GM12875 (cell line): Measurements from ENCODE around the gene ZNF230.

Experiments
- H3K4me3 ChIP-seq: one replicate; pipeline ENCODE4 v1.5.1; 2011; ENCODE audit warnings: low read depth, low read length, control low read depth
- TF ChIP-seq, protein P1 (sequence below): IDR thresholded peaks from 2 replicates; pipeline ENCODE4 v1.5.1; 2011; ENCODE audit warnings: low read depth, mild to moderate bottlenecking, control low read depth, inconsistent platforms, low read length, moderate library complexity, borderline replicate concordance; ENCODE audit not compliant: insufficient read depth

Gene ZNF230

DNA sequence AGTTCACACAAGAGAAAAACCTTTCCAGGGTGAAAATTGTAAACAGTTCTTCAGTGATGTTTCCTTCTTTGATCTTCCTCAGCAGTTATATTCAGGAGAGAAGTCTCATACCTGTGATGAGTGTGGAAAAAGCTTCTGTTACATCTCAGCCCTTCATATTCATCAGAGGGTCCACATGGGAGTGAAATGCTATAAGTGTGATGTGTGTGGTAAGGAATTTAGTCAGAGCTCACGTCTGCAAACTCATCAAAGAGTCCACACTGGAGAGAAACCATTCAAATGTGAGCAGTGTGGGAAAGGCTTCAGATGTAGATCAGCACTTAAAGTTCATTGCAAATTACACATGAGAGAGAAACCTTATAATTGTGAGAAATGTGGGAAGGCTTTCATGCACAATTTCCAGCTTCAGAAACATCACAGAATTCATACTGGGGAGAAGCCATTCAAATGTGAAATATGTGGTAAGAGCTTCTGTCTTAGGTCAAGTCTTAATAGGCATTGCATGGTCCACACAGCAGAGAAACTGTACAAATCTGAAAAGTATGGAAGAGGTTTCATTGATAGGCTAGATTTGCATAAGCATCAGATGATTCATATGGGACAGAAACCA is 29.3 kb downstream of the ZNF230 start:
- TF ChIP-seq, protein P1, sequence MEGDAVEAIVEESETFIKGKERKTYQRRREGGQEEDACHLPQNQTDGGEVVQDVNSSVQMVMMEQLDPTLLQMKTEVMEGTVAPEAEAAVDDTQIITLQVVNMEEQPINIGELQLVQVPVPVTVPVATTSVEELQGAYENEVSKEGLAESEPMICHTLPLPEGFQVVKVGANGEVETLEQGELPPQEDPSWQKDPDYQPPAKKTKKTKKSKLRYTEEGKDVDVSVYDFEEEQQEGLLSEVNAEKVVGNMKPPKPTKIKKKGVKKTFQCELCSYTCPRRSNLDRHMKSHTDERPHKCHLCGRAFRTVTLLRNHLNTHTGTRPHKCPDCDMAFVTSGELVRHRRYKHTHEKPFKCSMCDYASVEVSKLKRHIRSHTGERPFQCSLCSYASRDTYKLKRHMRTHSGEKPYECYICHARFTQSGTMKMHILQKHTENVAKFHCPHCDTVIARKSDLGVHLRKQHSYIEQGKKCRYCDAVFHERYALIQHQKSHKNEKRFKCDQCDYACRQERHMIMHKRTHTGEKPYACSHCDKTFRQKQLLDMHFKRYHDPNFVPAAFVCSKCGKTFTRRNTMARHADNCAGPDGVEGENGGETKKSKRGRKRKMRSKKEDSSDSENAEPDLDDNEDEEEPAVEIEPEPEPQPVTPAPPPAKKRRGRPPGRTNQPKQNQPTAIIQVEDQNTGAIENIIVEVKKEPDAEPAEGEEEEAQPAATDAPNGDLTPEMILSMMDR = no peak
- no peak overlapping the region for H3K4me3 ChIP-seq

DNA sequence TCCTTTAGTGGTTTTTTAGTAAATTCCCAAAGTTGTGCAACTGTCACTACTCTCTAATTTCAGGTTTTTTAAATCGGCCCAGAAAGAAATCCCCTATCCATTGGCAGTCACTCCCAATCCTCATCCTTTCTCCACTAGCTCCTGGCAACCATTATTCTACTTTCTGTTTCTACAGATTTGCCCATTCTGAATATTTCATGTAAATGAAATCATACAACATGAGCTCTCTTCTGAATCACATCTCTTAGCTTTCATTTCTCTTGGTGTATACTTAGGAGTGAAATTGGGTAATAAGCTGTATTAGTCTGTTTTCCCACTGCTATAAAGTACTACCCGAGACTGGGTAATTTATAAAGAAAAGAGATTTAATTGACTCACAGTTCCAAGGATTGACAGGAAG is 39.4 kb downstream of the ZNF230 start:
- no peak overlapping the region for H3K4me3 ChIP-seq
- TF ChIP-seq, protein P1 = no peak

DNA sequence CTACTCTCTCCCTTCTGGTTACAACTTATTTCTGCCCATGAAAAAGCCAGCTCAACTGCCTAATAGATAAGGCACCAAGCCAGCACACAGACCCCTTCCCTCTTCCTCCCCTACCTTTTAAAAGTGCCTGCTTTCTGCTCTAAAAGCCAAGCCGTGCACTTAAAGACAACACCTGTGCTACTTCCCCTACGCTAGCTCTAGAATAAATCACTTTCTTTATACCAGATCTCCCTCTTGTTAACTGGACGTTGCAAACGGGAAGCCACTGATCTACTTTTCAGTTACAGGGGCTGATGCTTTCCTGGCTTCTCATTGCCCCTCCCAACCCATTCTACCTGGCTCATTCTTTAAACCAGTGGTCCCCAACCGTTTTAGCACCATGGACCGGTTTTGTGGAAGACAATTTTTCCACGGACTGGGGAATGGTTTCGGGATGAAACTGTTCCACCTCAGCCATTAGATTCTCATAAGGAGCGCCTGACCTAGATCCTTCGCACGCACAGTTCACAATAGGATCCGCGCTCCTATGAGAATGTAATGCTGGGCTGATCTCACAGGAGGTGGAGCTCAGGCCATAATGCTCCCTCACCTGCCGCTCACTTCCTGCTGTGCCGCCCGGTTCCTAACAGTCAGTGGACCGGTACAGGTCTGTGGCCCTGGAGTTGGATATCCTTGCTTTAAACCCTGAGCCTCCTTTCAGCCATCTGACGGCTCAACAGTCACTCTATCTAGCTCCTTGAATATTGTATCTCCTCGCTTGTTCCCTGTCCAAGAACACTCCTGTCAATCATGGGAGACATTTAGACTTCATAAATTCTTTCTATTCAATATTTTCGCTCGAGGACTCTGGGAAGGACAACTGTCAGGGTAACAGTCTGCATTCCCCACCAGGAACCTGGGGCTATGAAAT is 48.2 kb downstream of the ZNF230 start:
- peak overlapping the region; percentile 51 for H3K4me3 ChIP-seq
- TF ChIP-seq, protein P1 = no peak

DNA sequence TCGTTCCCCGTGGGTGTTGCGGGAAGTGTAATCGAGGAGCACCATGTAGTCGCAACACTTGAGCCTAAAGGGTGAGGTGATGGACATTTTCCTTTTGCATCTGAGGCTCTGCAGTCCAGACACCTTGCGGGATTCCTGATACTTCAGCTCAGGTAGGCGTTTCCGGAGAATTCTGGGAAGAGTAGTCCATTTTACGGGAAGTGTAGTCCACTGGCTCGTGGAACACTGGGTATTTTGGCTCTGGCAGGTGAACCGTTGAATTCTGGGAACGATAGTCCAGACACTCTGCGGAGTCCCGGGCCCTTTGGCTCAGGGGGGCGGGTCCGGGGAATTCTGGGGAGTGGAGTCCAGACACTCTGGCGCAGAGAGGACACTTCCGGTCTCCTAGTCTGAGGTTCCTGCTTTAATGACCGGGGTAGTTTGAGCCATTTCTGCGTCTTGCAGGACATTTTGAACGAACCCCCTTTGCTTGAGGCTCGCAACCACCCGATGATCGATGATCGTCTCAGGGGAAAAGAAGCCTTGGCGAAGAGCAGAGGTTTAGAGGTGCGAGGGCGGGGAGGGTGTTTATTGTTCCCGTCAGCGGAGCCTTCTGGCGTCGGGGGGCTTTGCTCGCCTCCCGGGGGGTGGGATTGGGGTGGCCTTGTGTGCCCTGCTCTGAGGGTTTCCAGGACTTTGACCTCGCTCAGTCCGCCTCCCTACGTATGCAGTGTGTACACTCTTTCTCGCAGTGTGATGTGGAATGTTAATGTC is 49.1 kb downstream of the ZNF230 start, which contains the start of gene ZNF223:
Gene ZNF223, plus strand, starts transcription at position 387 of the 753 bp plus-strand sequence. CDS start 3,141 bp downstream, outside the sequence.
- peak within 1 kb of the TSS; percentile 51 for H3K4me3 ChIP-seq
- TF ChIP-seq, protein P1 = no peak

DNA sequence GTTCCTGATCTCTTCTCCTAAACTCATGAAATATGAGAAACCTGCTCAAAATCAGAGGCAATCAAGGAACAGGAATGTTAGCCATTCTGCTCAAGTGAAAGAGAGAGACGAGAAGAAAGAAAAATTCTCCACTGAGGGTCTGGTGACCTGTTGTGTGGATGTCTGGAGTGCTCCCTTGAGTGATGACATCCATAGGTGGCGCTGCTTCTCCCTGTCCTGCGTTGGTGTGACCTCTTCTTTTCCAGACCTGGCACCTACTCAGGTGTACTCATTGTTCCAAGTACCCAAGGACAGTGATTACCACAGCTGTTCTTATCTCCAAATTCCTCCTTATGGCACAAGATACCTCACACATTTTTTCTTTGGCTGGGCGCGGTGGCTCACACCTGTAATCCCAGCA is 53.1 kb downstream of the ZNF230 start:
- TF ChIP-seq, protein P1 = no peak
- no peak overlapping the region for H3K4me3 ChIP-seq

DNA sequence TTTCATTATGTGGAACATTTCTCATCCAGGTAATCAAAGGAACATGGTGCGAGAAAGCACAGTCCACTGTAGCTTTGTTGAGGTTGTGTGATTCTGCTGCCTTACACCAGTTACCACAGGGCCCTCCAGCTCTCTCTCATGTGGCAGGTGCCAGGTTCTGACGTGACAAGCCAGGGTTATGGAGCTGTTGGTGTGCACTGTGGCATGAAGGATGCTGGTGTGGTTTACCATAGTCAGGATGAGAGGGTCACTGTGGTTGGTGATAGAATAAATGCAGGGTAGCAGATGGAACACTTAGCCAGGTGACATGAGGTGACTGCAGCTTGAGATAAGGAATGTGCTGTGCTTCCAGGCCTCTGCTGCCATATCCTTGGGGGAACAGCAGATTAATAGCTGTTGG is 56.5 kb downstream of the ZNF230 start:
- TF ChIP-seq, protein P1 = no peak
- H3K4me3 ChIP-seq = no peak overlapping the region

DNA sequence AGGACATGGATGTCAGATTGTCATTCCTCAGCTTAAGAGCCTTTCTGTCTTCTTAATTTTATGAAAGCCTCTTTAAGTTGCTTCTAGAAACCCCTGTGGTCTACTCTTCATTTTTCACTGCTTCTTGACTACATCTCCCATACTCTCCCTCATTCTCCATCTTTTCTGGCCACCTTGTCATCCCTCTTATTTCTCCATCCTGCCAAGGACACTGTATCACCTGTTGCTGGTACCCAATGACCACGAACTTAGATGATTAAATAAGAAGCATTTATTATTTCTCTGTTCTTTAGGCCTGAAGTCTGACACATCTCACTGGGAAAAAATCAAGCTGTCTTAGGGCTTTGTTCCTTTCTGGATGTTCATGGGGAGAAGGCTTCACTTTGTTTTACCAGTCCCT is 58.3 kb downstream of the ZNF230 start:
- TF ChIP-seq, protein P1 = no peak
- H3K4me3 ChIP-seq = no peak overlapping the region
